ENCODE results near the gene C17orf75. TPM values are rescaled to one million over a fixed set of nuclear protein-coding genes. Genes with fewer than 3 reads are reported as not detected.
A peak's percentile ranks its signal among the peaks of the same experiment; 100 is the strongest.

C17orf75 gene
- total and polyA plus RNA-seq, 10 of the 15 experiments (the other 5 are each of a cell fraction or from before 2014, with no cell fraction given) = 21.7 to 53.0 (median 27.3) TPM

GRCh38 chr17:32348483-32348800, 6.5 kb upstream of the C17orf75 start:
- peaks cover 1 to 6% of the 10 kb centered on the region in 2 experiments; a peak in 2 of 4 replicates for H3K36me3 ChIP-seq (ENCODE audit: control insufficient read depth in 2 of 2, insufficient read depth in 2 of 2, low read length in 1 of 2)
- FAIRE-seq (no peak), DNase-seq (ENCODE audit: low read depth, low spot score) (no peak), ATAC-seq (no peak)
- CTCF ChIA-PET = no interaction called here
- POLR2A ChIA-PET = interaction anchor here (0.6 to 1.3 kb wide), 3 partner anchors 9 to 373 kb away, joined by 3 to 5 read pairs (median 4); no protein-coding TSS in a partner anchor
- no TSS peak for BruUV-seq (replicated peaks)
- H3K79me2 ChIP-seq (ENCODE audit: control insufficient read depth, insufficient read depth, low read length) = peaks cover 41% of the 10 kb centered on the region
- in situ Hi-C loops (cut with MboI) (no loop called here), intact Hi-C loops (cut with micrococcal nuclease; ENCODE audit: unreplicated experiment) (no loop called here)
- no peaks in the 10 kb centered on the region for H3K4me1 ChIP-seq (ENCODE audit: control insufficient read depth, insufficient read depth, low read length)
- no peak overlapping the region for H3K4me3 ChIP-seq
- no peaks in the 10 kb centered on the region for H3K27me3 ChIP-seq (replicated peaks in 1 of 2; ENCODE audit: control insufficient read depth in 2 of 2, insufficient read depth in 2 of 2, low read length in 1 of 2)
- 0 out of 2 replicates have a peak, but pooled peaks cover 4% of the 10 kb centered on the region for H4K20me1 ChIP-seq (ENCODE audit: control insufficient read depth, insufficient read depth)
- H3K27ac ChIP-seq (ENCODE audit: control insufficient read depth, insufficient read depth) = no peak overlapping the region
- SMC1A ChIA-PET (ENCODE audit: uncharacterized antibody, unreplicated experiment) = interaction anchor here (1.0 to 1.3 kb wide), 2 partner anchors 18 to 29 kb away, joined by 4 to 5 read pairs; no protein-coding TSS in a partner anchor
- no peak overlapping the region for H2AFZ ChIP-seq (ENCODE audit: control insufficient read depth, low read depth, low read length)
- WGBS (ENCODE audit: insufficient coverage, insufficient replicate concordance, low lambda C conversion rate, missing lambda C conversion rate) = 97% methylated on average over 2 of the region's 2 CpGs
- H3K4me2 ChIP-seq (ENCODE audit: control insufficient read depth, insufficient read depth) = 0 out of 2 replicates have a peak overlapping the region, but pooled peaks have one; percentile 19
- no peaks in the 10 kb centered on the region for H3K9me3 ChIP-seq (replicated peaks; ENCODE audit: control insufficient read depth, insufficient read depth, low read length)
- RAD21 ChIA-PET (ENCODE audit: unreplicated experiment) = no interaction called here
- no peak overlapping the region for H3K9ac ChIP-seq (ENCODE audit: control insufficient read depth, insufficient read depth, low read length)
- TF ChIP-seq ZNF274 (IDR thresholded peaks at IDR 0.05; ENCODE audit: insufficient read depth, insufficient read length) = no peak
- no peak for TF ChIP-seq PAX8 (IDR thresholded peaks at IDR 0.05)
- TF ChIP-seq MAX (IDR thresholded peaks at IDR 0.05; ENCODE audit: low read depth, low read length) = no peak
- TF ChIP-seq FOXM1 (IDR thresholded peaks at IDR 0.05; ENCODE audit: low read depth, low read length) = no peak
- no peak for TF ChIP-seq USF1 (IDR thresholded peaks at IDR 0.05; ENCODE audit: borderline replicate concordance, extremely low read length, insufficient read depth, low read depth, low read length)
- TF ChIP-seq PBX3 (IDR thresholded peaks at IDR 0.05; ENCODE audit: insufficient replicate concordance, low read depth, low read length) = no peak
- no peak for TF ChIP-seq SREBF1 (IDR thresholded peaks at IDR 0.05; ENCODE audit: low read length)
- TF ChIP-seq POLR2AphosphoS2 (IDR thresholded peaks at IDR 0.05; ENCODE audit: low read depth, low read length) = no peak
- TF ChIP-seq NFIC (IDR thresholded peaks at IDR 0.05; ENCODE audit: low read depth, low read length) = no peak
- no peak for TF ChIP-seq HDAC6 (IDR thresholded peaks at IDR 0.05; ENCODE audit: unreplicated experiment)
- TF ChIP-seq TCF7 (IDR thresholded peaks at IDR 0.05; ENCODE audit: borderline replicate concordance) = no peak
- TF ChIP-seq ATF3 (IDR thresholded peaks at IDR 0.05; ENCODE audit: borderline replicate concordance, extremely low read depth, low read depth, low read length) = no peak
- no peak for TF ChIP-seq NFYA (IDR thresholded peaks at IDR 0.05; ENCODE audit: borderline replicate concordance, low read depth, low read length)
- TF ChIP-seq ZZZ3 (IDR thresholded peaks at IDR 0.05; ENCODE audit: control insufficient read depth, insufficient read length, low read depth) = no peak
- TF ChIP-seq POU2F2 (IDR thresholded peaks at IDR 0.05; ENCODE audit: borderline replicate concordance, low read depth, low read length) = no peak
- no peak for TF ChIP-seq HCFC1 (IDR thresholded peaks at IDR 0.05; ENCODE audit: low read length)
- TF ChIP-seq MLLT1 (IDR thresholded peaks at IDR 0.05) = no peak
